K562 (cell line): ENCODE results near the gene TMEM107. TPM values are rescaled to one million over a fixed set of nuclear protein-coding genes. Genes with fewer than 3 reads are reported as not detected.
A peak's percentile ranks its signal among the peaks of the same experiment; 100 is the strongest.

ENCODE experiments used
- ATAC-seq: fragments of 200-7000 bp; cut with Tn5 transposase; 3 replicates; pipeline ENCODE4 v1.9.1; 2020; ENCODE audit warnings: moderate library complexity
- BruUV-seq: library from RNA; stranded (reverse); fragments of 400-500 nt; replicated peaks from 2 replicates; lab custom pipeline; 2021; lab: Mats Ljungman, UMichigan
- CTCF ChIA-PET: fragments of 300-600 bp; formaldehyde crosslinking; extraction: SDS; loops from one replicate; lab custom pipeline; 2021; ENCODE audit warnings: low intra/inter-chr PET ratio; lab: Yijun Ruan, JAX
- POLR2A ChIA-PET: fragments of 300-600, 350-650 bp; sonication (Branson Sonifier 250); formaldehyde crosslinking; extraction: SDS; loops from one replicate; lab custom pipeline; 2021; ENCODE audit warnings: antibody characterized with exemption, inconsistent platforms; lab: Yijun Ruan, JAX
- DNase-seq, 4 experiments: peaks; one replicate each; pipeline versions ENCODE4 v3.0.0 to v3.0.0-alpha.2; 2011 to 2018; ENCODE audit warnings: low spot score in 3 of 4, mixed read lengths in 3 of 4; ENCODE audit errors: extremely low read depth in 1 of 4
- FAIRE-seq: peaks from 2 replicates; lab custom pipeline; 2011; peaks lifted over from hg19 to GRCh38; lab: Jason Lieb, UNC
- H2AFZ ChIP-seq: 2 replicates; pipeline ENCODE4 v1.6.0; 2011; ENCODE audit warnings: low read depth, low read length, control low read depth, inconsistent platforms
- H3K27ac ChIP-seq: fragments of 200-600 bp; 3 replicates; pipeline ENCODE4 v1.8.0; 2011; ENCODE audit warnings: low read depth, mild to moderate bottlenecking, control low read depth, inconsistent platforms, low read length, moderate library complexity, mixed read lengths; ENCODE audit errors: extremely low read depth
- H3K27me3 ChIP-seq, 2 experiments: fragments of 300-600 bp in 1 of 2; 2 replicates in 1 of 2; 3 replicates in 1 of 2; pipeline versions ENCODE4 v1.6.0 to v1.8.0; 2011; ENCODE audit warnings: inconsistent platforms in 2 of 2, low read length in 2 of 2, mild to moderate bottlenecking in 1 of 2, mixed read lengths in 1 of 2, moderate library complexity in 1 of 2; ENCODE audit not compliant: control insufficient read depth in 2 of 2, insufficient read depth in 2 of 2
- H3K36me3 ChIP-seq: fragments of 300-600 bp; 3 replicates; pipeline ENCODE4 v1.8.0; 2011; ENCODE audit warnings: mild to moderate bottlenecking, low read length, inconsistent platforms; ENCODE audit not compliant: control insufficient read depth, insufficient read depth
- H3K4me1 ChIP-seq, 2 experiments: fragments of 200-600 bp in 1 of 2; replicated peaks in 1 of 2; 2 replicates in 1 of 2; 3 replicates in 1 of 2; pipeline versions ENCODE4 v1.5.1 to v1.8.0; 2011; ENCODE audit warnings: inconsistent platforms in 2 of 2, low read length in 2 of 2, mild to moderate bottlenecking in 1 of 2, mixed read lengths in 1 of 2, moderate library complexity in 1 of 2; ENCODE audit not compliant: control insufficient read depth in 2 of 2, insufficient read depth in 2 of 2
- H3K4me2 ChIP-seq: 2 replicates; pipeline ENCODE4 v1.6.1; 2011; ENCODE audit warnings: low read length, control low read depth, inconsistent platforms, mixed read lengths; ENCODE audit not compliant: insufficient read depth
- H3K4me3 ChIP-seq: fragments of 200-600 bp; sonication (generic), shearing (Covaris generic); 2 replicates; pipeline ENCODE4 v1.5.1; 2016; ENCODE audit warnings: control low read depth, inconsistent platforms
- H3K79me2 ChIP-seq: fragments of 200-600 bp; 3 replicates; pipeline ENCODE4 v1.8.0; 2011; ENCODE audit warnings: low read length, inconsistent platforms; ENCODE audit not compliant: control insufficient read depth, insufficient read depth
- H3K9ac ChIP-seq, 2 experiments: 2 replicates each; pipeline versions ENCODE4 v1.6.0 to v1.6.1; 2011; ENCODE audit warnings: low read depth in 2 of 2, low read length in 2 of 2, control low read depth in 1 of 2, inconsistent platforms in 1 of 2, mild to moderate bottlenecking in 1 of 2, mixed read lengths in 1 of 2; ENCODE audit not compliant: insufficient read depth in 1 of 2
- H3K9me1 ChIP-seq: one replicate; pipeline ENCODE4 v1.6.0; 2011; ENCODE audit warnings: inconsistent platforms, mild to moderate bottlenecking, low read length, moderate library complexity; ENCODE audit not compliant: control insufficient read depth, insufficient read depth
- H3K9me3 ChIP-seq: replicated peaks from 2 replicates; pipeline ENCODE4 v1.5.1; 2011; ENCODE audit warnings: low read depth, low read length, inconsistent platforms; ENCODE audit not compliant: control insufficient read depth, insufficient read depth
- H4K20me1 ChIP-seq: replicated peaks from 2 replicates; pipeline ENCODE4 v1.6.1; 2011; ENCODE audit warnings: low read length, inconsistent platforms, mixed read lengths; ENCODE audit not compliant: control insufficient read depth, insufficient read depth
- CBX1 ChIP-seq: sonication (generic); IDR thresholded peaks from 2 replicates; pipeline ENCODE4 v1.6.1; 2016; ENCODE audit warnings: antibody characterized with exemption, low read depth, mild to moderate bottlenecking
- CHD7 ChIP-seq: fragments of 200-600 bp; sonication (generic); IDR thresholded peaks from one replicate; pipeline ENCODE4 v1.6.1; 2012; ENCODE audit warnings: mild to moderate bottlenecking, low read depth, low read length, inconsistent platforms
- ESRRB ChIP-seq: fragments of 250-450 bp; sonication (Bioruptor Pico); IDR thresholded peaks from 2 replicates; pipeline ENCODE4 v1.5.0; 2020; ENCODE audit warnings: mild to moderate bottlenecking, moderate library complexity, borderline replicate concordance
- SMC3 ChIP-seq: conservative IDR thresholded peaks from 2 replicates; pipeline ENCODE4 v1.6.1; 2011; ENCODE audit warnings: low read depth, low read length, improper control_type of control experiment; ENCODE audit not compliant: insufficient read depth
- STAT5A ChIP-seq: IDR thresholded peaks from 2 replicates; pipeline ENCODE4 v1.6.1; 2012; ENCODE audit warnings: low read length, inconsistent platforms, borderline replicate concordance
- UBTF ChIP-seq, 2 experiments: IDR thresholded peaks; 2 replicates each; pipeline ENCODE4 v1.6.1; 2012; ENCODE audit warnings: improper control_type of control experiment in 2 of 2, low read depth in 2 of 2, low read length in 2 of 2, borderline replicate concordance in 1 of 2
- ZNF197 ChIP-seq: fragments of 200-800 bp; sonication (Bioruptor generic); IDR thresholded peaks from 2 replicates; pipeline ENCODE4 v1.6.1; 2016; ENCODE audit warnings: low read depth, missing genetic modification characterization, missing compliant biosample characterization
- ZSCAN32 ChIP-seq: fragments of 450-650 bp; formaldehyde crosslinking; IDR thresholded peaks from 2 replicates; pipeline ENCODE4 v1.4.0; 2020; ENCODE audit warnings: mild to moderate bottlenecking, moderate library complexity
- WGBS: fragments of 100-300 bp; shearing (Covaris generic); methylation state at CpG from one replicate; pipeline ENCODE4 v1.1.6; 2016; ENCODE audit warnings: low coverage, mixed read lengths; ENCODE audit not compliant: insufficient coverage; ENCODE audit errors: missing lambda C conversion rate; 5-methylcytosine and 5-hydroxymethylcytosine counted together
- in situ Hi-C: fragments of 300-500 bp; cut with MboI; formaldehyde crosslinking; loops from 4 replicates; pipeline ENCODE4 v1.15.0; 2018; ENCODE audit warnings: inconsistent platforms, mixed read lengths
- intact Hi-C: fragments of 100-400 bp; cut with micrococcal nuclease; formaldehyde crosslinking; loops from 2 replicates; pipeline ENCODE4 v1.14.2; 2022
- polyA plus RNA-seq, 8 experiments: library from polyadenylated mRNA; depleted of rRNA in 4 of 8; stranded (reverse) in 5 of 8; unstranded in 3 of 8; fragments of >200 nt; fragmentation: Nextera tagmentation in 2 of 8; fragmentation: Illumina TruSeq in 1 of 8; extraction: Ambion mirVana in 2 of 8; extraction: Trizol in 1 of 8; gene quantifications; 2 replicates each; pipeline versions ENCODE4 v1.2.1 to v1.2.3, GENCODE V29; 2011 to 2014; ENCODE audit warnings: inconsistent platforms in 1 of 8, missing spikeins in 1 of 8
- total RNA-seq, 7 experiments: library from RNA; depleted of rRNA in 6 of 7; stranded (reverse); fragments of >200 nt in 6 of 7; fragmentation: Illumina TruSeq in 2 of 7; extraction: Trizol in 2 of 7; gene quantifications; 2 replicates each; pipeline versions ENCODE4 v1.2.1 to v1.2.3, GENCODE V29; 2011 to 2021; ENCODE audit warnings: low replicate concordance in 1 of 7

TMEM107 gene
- total and polyA plus RNA-seq, 9 of the 15 experiments (the other 6 are each of a cell fraction or from before 2014, with no cell fraction given) = 7.1 to 26.2 (median 16.9) TPM

- Histone ChIP-seq H3K4me1 (peaks cover 24 to 29% of the 10 kb centered on the region in 2 experiments), H3K36me3 (no peaks in the 10 kb centered on the region), H3K79me2 (peaks cover 18% of the 10 kb centered on the region), H3K9ac (peak overlapping the region; percentile 81 to 93; a peak in 3 of 4 replicates), H3K4me3 (peak overlapping the region; percentile 94), H3K27me3 (no peaks in the 10 kb centered on the region), H3K9me3 (no peaks in the 10 kb centered on the region), H4K20me1 (peaks cover 10% of the 10 kb centered on the region), H3K9me1 (no peaks in the 10 kb centered on the region), H2AFZ (peak overlapping the region; percentile 97), H3K27ac (peak overlapping the region; percentile 95), H3K4me2 (peak overlapping the region; percentile 100)
- CTCF ChIA-PET = interaction anchor here (0.8 to 1.3 kb wide), 3 partner anchors 25 to 47 kb away, joined by 3 to 5 read pairs (median 4); no protein-coding TSS in a partner anchor
- in situ Hi-C loops = no loop called here
- ATAC-seq (no peak), DNase-seq (no peak), FAIRE-seq (no peak)
- POLR2A ChIA-PET = interaction anchor here (0.7 to 2.9 kb wide), 3 partner anchors 13 to 41 kb away, joined by 3 to 27 read pairs (median 5); no protein-coding TSS in a partner anchor
- intact Hi-C loops = loop anchor here (2.0 to 10.0 kb wide), 3 partner anchors 48 to 118 kb away; no protein-coding TSS in a partner anchor
- under 1% methylated on average over 18 of the region's 23 CpGs for WGBS
- BruUV-seq = no TSS peak
- TF ChIP-seq UBTF (IDR thresholded peaks at IDR 0.05; ENCODE audit: borderline replicate concordance in 1 of 2, low read depth in 2 of 2, low read length in 2 of 2) (no peak), CHD7 (peak; percentile 87), STAT5A (no peak), SMC3 (0 out of 2 replicates have a peak, but pooled peaks have one; percentile 16), CBX1 (0 out of 2 replicates have a peak, but pooled peaks have one; percentile 17), ZSCAN32 (CRISPR knock-in tag) (no peak), ESRRB (no peak), ZNF197 (CRISPR knock-in tag) (0 out of 2 replicates have a peak, but pooled peaks have one; percentile 9)
Observed at GRCh38 chr17:8186446-8186786, 10.2 kb upstream of the TMEM107 start.
